GM13977 (cell line): ENCODE data around the gene PDK1.

Source experiments
- DNase-seq: peaks from one replicate; pipeline ENCODE4 v3.0.0; 2012; ENCODE audit warnings: low spot score
- in situ Hi-C: fragments of 300-500 bp; cut with MboI; formaldehyde crosslinking; loops from one replicate; pipeline ENCODE4 v1.12.0; 2022; ENCODE audit warnings: low sequenced_read_pairs, low pct_unique_long_range_greater_than_20kb, mixed read lengths, inconsistent platforms; ENCODE audit not compliant: unreplicated experiment
- TF ChIP-seq, protein P1 (sequence below): IDR thresholded peaks from 2 replicates; pipeline ENCODE4 v1.5.1; 2012; ENCODE audit warnings: mild to moderate bottlenecking, control low read depth; ENCODE audit not compliant: insufficient read depth; ENCODE audit errors: extremely low read depth, missing control alignments

Gene PDK1

DNA sequence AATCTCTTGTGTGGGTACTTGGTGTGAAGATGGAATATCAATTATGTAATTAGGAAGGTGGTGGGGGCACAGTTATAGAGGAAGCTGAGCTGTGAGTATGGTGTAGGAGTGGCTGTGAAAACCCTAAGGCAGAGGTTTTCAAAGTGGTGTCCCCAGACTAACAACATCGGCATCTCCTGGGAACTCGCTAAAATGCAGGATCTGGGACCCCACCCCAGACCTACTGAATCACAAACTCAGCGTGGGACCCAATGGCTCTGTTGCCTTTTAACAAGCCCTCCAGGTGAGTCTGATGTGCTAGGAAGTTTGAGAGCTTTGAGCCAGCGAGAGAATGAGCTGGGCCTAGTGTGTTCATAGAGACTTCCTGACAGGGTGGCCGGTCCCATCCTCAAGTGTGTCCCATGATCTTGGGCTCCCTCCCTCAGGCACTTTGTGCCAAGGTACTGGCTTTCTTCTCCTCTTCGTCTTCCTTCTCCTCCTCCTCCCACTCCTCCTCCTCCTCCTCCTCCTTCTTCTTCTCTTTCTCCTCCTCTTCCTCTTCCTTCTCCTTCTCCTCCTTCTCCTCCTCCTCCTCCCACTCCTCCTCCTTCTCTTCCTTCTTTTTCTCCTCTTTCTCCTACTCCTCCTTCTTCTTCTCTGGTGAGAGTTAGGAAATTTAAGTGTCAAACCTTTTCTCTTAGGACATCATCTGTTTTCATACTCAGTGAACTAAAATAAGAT, 86.6 kb downstream of the PDK1 start:
- TF ChIP-seq, protein P1, sequence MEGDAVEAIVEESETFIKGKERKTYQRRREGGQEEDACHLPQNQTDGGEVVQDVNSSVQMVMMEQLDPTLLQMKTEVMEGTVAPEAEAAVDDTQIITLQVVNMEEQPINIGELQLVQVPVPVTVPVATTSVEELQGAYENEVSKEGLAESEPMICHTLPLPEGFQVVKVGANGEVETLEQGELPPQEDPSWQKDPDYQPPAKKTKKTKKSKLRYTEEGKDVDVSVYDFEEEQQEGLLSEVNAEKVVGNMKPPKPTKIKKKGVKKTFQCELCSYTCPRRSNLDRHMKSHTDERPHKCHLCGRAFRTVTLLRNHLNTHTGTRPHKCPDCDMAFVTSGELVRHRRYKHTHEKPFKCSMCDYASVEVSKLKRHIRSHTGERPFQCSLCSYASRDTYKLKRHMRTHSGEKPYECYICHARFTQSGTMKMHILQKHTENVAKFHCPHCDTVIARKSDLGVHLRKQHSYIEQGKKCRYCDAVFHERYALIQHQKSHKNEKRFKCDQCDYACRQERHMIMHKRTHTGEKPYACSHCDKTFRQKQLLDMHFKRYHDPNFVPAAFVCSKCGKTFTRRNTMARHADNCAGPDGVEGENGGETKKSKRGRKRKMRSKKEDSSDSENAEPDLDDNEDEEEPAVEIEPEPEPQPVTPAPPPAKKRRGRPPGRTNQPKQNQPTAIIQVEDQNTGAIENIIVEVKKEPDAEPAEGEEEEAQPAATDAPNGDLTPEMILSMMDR: no peak
- no peak for DNase-seq
- in situ Hi-C loops: no loop called here

- no peak for DNase-seq
- TF ChIP-seq, protein P1: no peak
These were observed 87.3 kb downstream of the PDK1 start for GRCh38 chr2:172643142-172643541.

DNA sequence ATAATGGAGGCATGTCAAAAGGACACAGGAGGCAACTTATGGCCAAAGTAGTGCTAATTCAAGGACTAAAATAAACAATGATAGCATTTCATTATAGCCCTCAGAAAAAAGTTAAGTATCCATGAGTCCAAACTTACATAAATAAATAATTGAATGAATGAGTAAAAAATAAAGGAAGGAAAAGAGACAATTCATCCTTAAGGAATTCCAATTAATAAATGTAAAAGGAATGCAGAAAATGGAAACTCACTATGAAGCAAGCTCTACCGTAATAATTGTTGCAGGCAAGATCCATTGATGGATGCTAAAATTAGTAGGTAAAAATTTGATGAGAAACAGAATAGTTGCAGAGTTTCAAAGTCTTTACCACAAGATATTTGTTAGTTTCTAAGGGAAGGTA, 91.5 kb downstream of the PDK1 start:
- in situ Hi-C loops: no loop called here
- TF ChIP-seq, protein P1: no peak
- no peak for DNase-seq

More at GRCh38 chr2:172643142-172643541, 87.3 kb downstream of the PDK1 start:
- in situ Hi-C loops: no loop called here

- TF ChIP-seq, protein P1: no peak
- in situ Hi-C loops: no loop called here
- no peak for DNase-seq
These were observed 99.4 kb downstream of the PDK1 start for GRCh38 chr2:172655091-172655837.

DNA sequence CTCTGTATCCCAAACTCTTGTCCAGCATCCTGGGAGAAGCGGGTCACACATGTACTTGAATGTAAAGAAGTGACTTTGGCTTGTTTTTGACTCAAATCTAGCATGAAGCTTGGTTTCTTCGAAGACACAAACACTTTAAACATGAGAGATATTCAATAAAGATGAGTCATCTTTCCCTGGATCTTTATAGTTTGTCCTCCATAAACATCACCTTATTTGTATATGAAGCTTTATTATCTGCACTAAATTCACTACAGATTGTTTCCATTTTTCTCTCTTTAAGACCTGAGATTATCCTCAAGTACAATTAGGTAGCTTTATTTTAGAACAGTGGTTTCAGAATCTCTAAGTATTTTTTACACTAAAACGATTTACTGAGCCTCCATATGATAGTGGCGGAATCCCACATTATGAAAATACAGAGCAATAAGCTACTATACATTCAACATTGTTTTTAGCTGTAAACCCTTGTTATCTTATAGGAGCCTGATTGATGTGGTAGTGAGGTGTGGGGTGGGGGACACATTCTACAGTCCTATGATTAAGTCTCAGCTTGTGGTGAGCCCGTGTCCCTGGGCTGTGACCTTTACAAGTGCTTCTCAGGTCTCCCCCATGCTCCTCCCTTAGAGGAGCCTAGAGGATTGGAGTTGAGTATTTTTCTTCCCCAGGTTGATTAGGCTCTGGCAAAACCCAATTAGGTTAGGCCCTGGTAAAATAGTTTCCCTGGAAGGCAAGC, 100.1 kb downstream of the PDK1 start:
- DNase-seq: no peak
- TF ChIP-seq, protein P1: no peak
- in situ Hi-C loops: no loop called here
